ENCODE results near the gene MOV10.

Gene MOV10

GRCh38 chr1:112672842-112673241 lies 1.6 kb upstream of the MOV10 start:
- DNase-seq (ENCODE audit: low read depth), result no peak

GRCh38 chr1:112673592-112674439 lies 643 bp upstream of the MOV10 start:
- peak; percentile 36 for DNase-seq (ENCODE audit: low read depth)
- H3K4me3 ChIP-seq (ENCODE audit: low read depth, low read length), result peak overlapping the region; percentile 74

More at GRCh38 chr1:112672842-112673241, 1.6 kb upstream of the MOV10 start:
- no peak overlapping the region for H3K4me3 ChIP-seq (ENCODE audit: low read depth, low read length)

GRCh38 chr1:112674986-112675727 lies 698 bp downstream of the MOV10 start:
- DNase-seq (ENCODE audit: low read depth), result no peak
- H3K4me3 ChIP-seq (ENCODE audit: low read depth, low read length), result peak overlapping the region; percentile 74

GRCh38 chr1:112675728-112676381 lies 1.4 kb downstream of the MOV10 start:
- peak overlapping the region; percentile 74 for H3K4me3 ChIP-seq (ENCODE audit: low read depth, low read length)
- no peak for DNase-seq (ENCODE audit: low read depth)

- no peak for DNase-seq (ENCODE audit: low read depth)
- no peak overlapping the region for H3K4me3 ChIP-seq (ENCODE audit: low read depth, low read length)
Observed at GRCh38 chr1:112676543-112676942, 2.1 kb downstream of the MOV10 start.

GRCh38 chr1:112677501-112677900 lies 3.0 kb downstream of the MOV10 start:
- no peak overlapping the region for H3K4me3 ChIP-seq (ENCODE audit: low read depth, low read length)
- DNase-seq (ENCODE audit: low read depth), result no peak

GRCh38 chr1:112678605-112679004 lies 4.1 kb downstream of the MOV10 start:
- no peak for DNase-seq (ENCODE audit: low read depth)

GRCh38 chr1:112685913-112686312 lies 11.5 kb downstream of the MOV10 start:
- no peak for DNase-seq (ENCODE audit: low read depth)
- H3K4me3 ChIP-seq (ENCODE audit: low read depth, low read length), result no peak overlapping the region

More at GRCh38 chr1:112678605-112679004, 4.1 kb downstream of the MOV10 start:
- H3K4me3 ChIP-seq (ENCODE audit: low read depth, low read length), result no peak overlapping the region

- DNase-seq (ENCODE audit: low read depth), result no peak
- H3K4me3 ChIP-seq (ENCODE audit: low read depth, low read length), result no peak overlapping the region
Observed at GRCh38 chr1:112686417-112686816, 12.0 kb downstream of the MOV10 start.

GRCh38 chr1:112686835-112687234 lies 12.4 kb downstream of the MOV10 start:
- no peak for DNase-seq (ENCODE audit: low read depth)
- H3K4me3 ChIP-seq (ENCODE audit: low read depth, low read length), result no peak overlapping the region

GRCh38 chr1:112687361-112687760 lies 12.9 kb downstream of the MOV10 start:
- no peak overlapping the region for H3K4me3 ChIP-seq (ENCODE audit: low read depth, low read length)
- no peak for DNase-seq (ENCODE audit: low read depth)

- H3K4me3 ChIP-seq (ENCODE audit: low read depth, low read length), result no peak overlapping the region
- DNase-seq (ENCODE audit: low read depth), result no peak
Observed at GRCh38 chr1:112687785-112688496, 13.5 kb downstream of the MOV10 start.

- no peak for DNase-seq (ENCODE audit: low read depth)
- H3K4me3 ChIP-seq (ENCODE audit: low read depth, low read length), result no peak overlapping the region
Observed at GRCh38 chr1:112688781-112689193, 14.3 kb downstream of the MOV10 start.

- DNase-seq (ENCODE audit: low read depth), result no peak
- no peak overlapping the region for H3K4me3 ChIP-seq (ENCODE audit: low read depth, low read length)
Observed at GRCh38 chr1:112689196-112689841, 14.9 kb downstream of the MOV10 start.

GRCh38 chr1:112689842-112690237 lies 15.4 kb downstream of the MOV10 start:
- no peak for DNase-seq (ENCODE audit: low read depth)

GRCh38 chr1:112692681-112693080 lies 18.2 kb downstream of the MOV10 start:
- no peak overlapping the region for H3K4me3 ChIP-seq (ENCODE audit: low read depth, low read length)
- no peak for DNase-seq (ENCODE audit: low read depth)

More at GRCh38 chr1:112689842-112690237, 15.4 kb downstream of the MOV10 start:
- no peak overlapping the region for H3K4me3 ChIP-seq (ENCODE audit: low read depth, low read length)

- DNase-seq (ENCODE audit: low read depth), result no peak
- H3K4me3 ChIP-seq (ENCODE audit: low read depth, low read length), result no peak overlapping the region
Observed at GRCh38 chr1:112693821-112694220, 19.4 kb downstream of the MOV10 start.

- no peak overlapping the region for H3K4me3 ChIP-seq (ENCODE audit: low read depth, low read length)
- DNase-seq (ENCODE audit: low read depth), result no peak
Observed at GRCh38 chr1:112694363-112694929, 20.0 kb downstream of the MOV10 start.

GRCh38 chr1:112695276-112695675 lies 20.8 kb downstream of the MOV10 start:
- no peak overlapping the region for H3K4me3 ChIP-seq (ENCODE audit: low read depth, low read length)
- DNase-seq (ENCODE audit: low read depth), result no peak

All from skeletal muscle cell (primary cell).